ENCODE results near the gene NONO. TPM values are rescaled to one million over a fixed set of nuclear protein-coding genes. Genes with fewer than 3 reads are reported as not detected.

NONO gene
- polyA plus RNA-seq, 1 of the 3 experiments (the other 2 are of a cell fraction) = 288 TPM

DNA sequence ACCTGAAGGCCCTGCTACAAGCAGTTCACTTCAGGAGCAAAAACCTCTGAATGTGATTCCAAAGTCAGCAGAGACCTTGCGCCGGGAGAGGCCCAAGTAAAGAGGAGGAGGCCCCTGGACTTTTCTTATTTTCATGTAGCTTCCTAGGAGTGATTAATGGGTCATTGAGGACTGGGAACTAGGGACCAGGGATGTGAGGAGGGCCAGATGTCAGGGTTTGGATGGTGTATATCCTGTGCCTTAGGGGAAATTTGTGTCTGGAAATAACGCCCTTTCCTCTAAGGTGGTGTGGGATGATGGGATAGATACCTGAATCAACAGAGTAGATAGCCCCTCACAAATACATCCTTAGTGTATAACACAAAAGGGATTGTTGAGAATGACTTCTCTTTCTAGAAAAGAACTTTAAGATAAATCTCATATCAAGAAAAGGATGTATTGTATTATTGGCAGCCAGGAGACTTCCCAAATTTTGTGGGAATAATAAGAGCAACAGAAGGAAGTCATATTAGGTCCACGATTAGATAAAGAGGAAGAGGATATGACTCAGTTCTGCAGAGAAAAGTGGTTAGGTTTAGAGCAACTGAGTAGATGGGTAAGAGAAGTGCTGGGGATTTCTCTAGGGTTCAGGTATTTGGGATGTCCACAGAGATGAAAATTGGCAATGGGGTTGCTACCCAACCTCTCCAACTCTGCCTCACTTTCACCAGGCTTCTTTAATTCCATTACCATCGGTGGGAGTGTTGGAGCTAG, 19.2 kb downstream of the NONO start:
- Histone ChIP-seq H3K9ac (no peak overlapping the region), H3K9me3 (no peaks in the 10 kb centered on the region), H3K36me3 (replicated peaks in 1 of 2; ENCODE audit: control insufficient read depth in 1 of 2, insufficient read depth in 2 of 2, low read length in 1 of 2) (peaks cover 34 to 36% of the 10 kb centered on the region in 2 experiments), H3K27ac (ENCODE audit: low read depth in 2 of 2, low read length in 1 of 2) (peak overlapping the region in 1 of 2 experiments; percentile 29; a peak in 1 of 4 replicates), H3F3A (replicated peaks; ENCODE audit: insufficient read depth) (peaks cover 47% of the 10 kb centered on the region), H3K27me3 (ENCODE audit: insufficient read depth) (no peaks in the 10 kb centered on the region), H3K4me1 (ENCODE audit: control insufficient read depth in 1 of 2, insufficient read depth in 2 of 2, low read depth in 1 of 2, low read length in 1 of 2) (no peaks in the 10 kb centered on the region), H3K79me2 (ENCODE audit: insufficient read depth) (no peaks in the 10 kb centered on the region), H3K4me3 (ENCODE audit: low read depth in 2 of 2, low read length in 1 of 2) (no peak overlapping the region), H2AFZ (ENCODE audit: low read depth) (no peak overlapping the region), H3K9me2 (no peaks in the 10 kb centered on the region), H4K20me1 (ENCODE audit: insufficient read depth) (0 out of 2 replicates have a peak, but pooled peaks cover 6% of the 10 kb centered on the region), H3K4me2 (no peak overlapping the region; the same call in 1 of the 2 replicates)
- ChIA-PET CTCF (no interaction called here), POLR2A (interaction anchor here (0.6 to 0.8 kb wide), 2 partner anchors 9 to 154 kb away, joined by 3 read pairs; no protein-coding TSS in a partner anchor)
- 71% methylated on average over 5 of the region's 5 CpGs for whole genome bisulfite sequencing (ENCODE audit: low lambda C conversion rate)
- DNase-seq = no peak
- TF ChIP-seq, protein P1, sequence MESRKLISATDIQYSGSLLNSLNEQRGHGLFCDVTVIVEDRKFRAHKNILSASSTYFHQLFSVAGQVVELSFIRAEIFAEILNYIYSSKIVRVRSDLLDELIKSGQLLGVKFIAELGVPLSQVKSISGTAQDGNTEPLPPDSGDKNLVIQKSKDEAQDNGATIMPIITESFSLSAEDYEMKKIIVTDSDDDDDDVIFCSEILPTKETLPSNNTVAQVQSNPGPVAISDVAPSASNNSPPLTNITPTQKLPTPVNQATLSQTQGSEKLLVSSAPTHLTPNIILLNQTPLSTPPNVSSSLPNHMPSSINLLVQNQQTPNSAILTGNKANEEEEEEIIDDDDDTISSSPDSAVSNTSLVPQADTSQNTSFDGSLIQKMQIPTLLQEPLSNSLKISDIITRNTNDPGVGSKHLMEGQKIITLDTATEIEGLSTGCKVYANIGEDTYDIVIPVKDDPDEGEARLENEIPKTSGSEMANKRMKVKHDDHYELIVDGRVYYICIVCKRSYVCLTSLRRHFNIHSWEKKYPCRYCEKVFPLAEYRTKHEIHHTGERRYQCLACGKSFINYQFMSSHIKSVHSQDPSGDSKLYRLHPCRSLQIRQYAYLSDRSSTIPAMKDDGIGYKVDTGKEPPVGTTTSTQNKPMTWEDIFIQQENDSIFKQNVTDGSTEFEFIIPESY (IDR thresholded peaks at IDR 0.05; ENCODE audit: borderline replicate concordance, low read depth) = no peak
- TF ChIP-seq GATA2 (CRISPR knock-in tag; IDR thresholded peaks at IDR 0.05) = no peak
- no peak for TF ChIP-seq TCF12 (IDR thresholded peaks at IDR 0.05)
- no peak for TF ChIP-seq NFIC (IDR thresholded peaks at IDR 0.05; ENCODE audit: borderline replicate concordance)
- TF ChIP-seq MAX (IDR thresholded peaks at IDR 0.05; ENCODE audit: low read depth) = no peak
- TF ChIP-seq ELF1 (IDR thresholded peaks at IDR 0.05) = no peak
- no peak for TF ChIP-seq JUND (IDR thresholded peaks at IDR 0.05)
- no peak for TF ChIP-seq SIN3A (IDR thresholded peaks at IDR 0.05; ENCODE audit: borderline replicate concordance, low read depth, low read length)
- TF ChIP-seq TEAD4 (IDR thresholded peaks at IDR 0.05; ENCODE audit: borderline replicate concordance, insufficient read depth) = no peak
- no peak for TF ChIP-seq USF2 (IDR thresholded peaks at IDR 0.05; ENCODE audit: borderline replicate concordance, low read depth, low read length)

DNA sequence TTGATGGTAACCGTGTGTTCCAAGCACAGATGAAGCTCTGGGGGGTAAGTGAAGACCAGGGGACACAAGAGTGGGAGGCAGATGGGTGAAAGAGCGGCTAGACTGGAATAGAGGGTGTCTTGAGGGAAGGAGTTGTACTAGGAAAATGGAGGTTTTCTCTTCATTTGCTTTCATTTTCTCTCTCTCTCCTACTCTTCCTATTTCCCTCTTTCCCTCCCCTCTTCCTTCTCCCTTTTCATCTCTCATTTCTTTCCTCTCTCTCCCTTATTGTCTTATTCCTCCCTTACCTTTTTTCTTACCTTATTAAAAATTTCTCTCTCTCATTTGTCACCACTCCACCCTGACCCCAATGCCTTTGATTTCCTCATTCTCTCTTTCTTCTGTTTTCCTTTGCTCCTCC, 21.1 kb downstream of the NONO start:
- Histone ChIP-seq H3K9ac (no peak overlapping the region), H3K9me3 (no peaks in the 10 kb centered on the region), H3K4me2 (no peak overlapping the region), H3K9me2 (no peaks in the 10 kb centered on the region), H3K79me2 (ENCODE audit: insufficient read depth) (no peaks in the 10 kb centered on the region), H2AFZ (ENCODE audit: low read depth) (no peak overlapping the region), H3K4me1 (ENCODE audit: control insufficient read depth in 1 of 2, insufficient read depth in 2 of 2, low read depth in 1 of 2, low read length in 1 of 2) (no peaks in the 10 kb centered on the region), H3K36me3 (replicated peaks in 1 of 2; ENCODE audit: control insufficient read depth in 1 of 2, insufficient read depth in 2 of 2, low read length in 1 of 2) (peaks cover 15 to 20% of the 10 kb centered on the region in 2 experiments), H4K20me1 (ENCODE audit: insufficient read depth) (no peaks in the 10 kb centered on the region), H3K27me3 (ENCODE audit: insufficient read depth) (no peaks in the 10 kb centered on the region), H3F3A (replicated peaks; ENCODE audit: insufficient read depth) (peaks cover 35% of the 10 kb centered on the region), H3K4me3 (ENCODE audit: low read depth in 2 of 2, low read length in 1 of 2) (no peak overlapping the region), H3K27ac (ENCODE audit: low read depth in 2 of 2, low read length in 1 of 2) (no peak overlapping the region)
- no peak for DNase-seq
- POLR2A ChIA-PET = no interaction called here
- CTCF ChIA-PET = no interaction called here
- 95% methylated on average over 2 of the region's 2 CpGs for WGBS (ENCODE audit: low lambda C conversion rate)
- TF ChIP-seq SMC3 (IDR thresholded peaks at IDR 0.05; ENCODE audit: low read depth, low read length) (no peak), POLR2AphosphoS5 (IDR thresholded peaks at IDR 0.05; ENCODE audit: low read depth, low read length) (no peak), MAX (IDR thresholded peaks at IDR 0.05; ENCODE audit: low read depth) (no peak), FOXM1 (IDR thresholded peaks at IDR 0.05; ENCODE audit: low read depth) (no peak), SIN3A (IDR thresholded peaks at IDR 0.05; ENCODE audit: borderline replicate concordance, low read depth, low read length) (no peak), MEF2A (IDR thresholded peaks at IDR 0.05; ENCODE audit: borderline replicate concordance, low read depth) (no peak), EP300 (IDR thresholded peaks at IDR 0.05; ENCODE audit: borderline replicate concordance in 1 of 2, low read depth in 1 of 2, low read length in 1 of 2) (no peak), FOSL2 (IDR thresholded peaks at IDR 0.05; ENCODE audit: borderline replicate concordance, low read depth) (no peak), EZH2phosphoT487 (IDR thresholded peaks at IDR 0.05; ENCODE audit: borderline replicate concordance, low read depth) (no peak), GATA2 (CRISPR knock-in tag; IDR thresholded peaks at IDR 0.05) (no peak), RAD21 (IDR thresholded peaks at IDR 0.05; ENCODE audit: low read length) (no peak), YY1 (IDR thresholded peaks at IDR 0.05; ENCODE audit: low read depth) (no peak), RCOR1 (IDR thresholded peaks at IDR 0.05; ENCODE audit: low read length) (no peak)
- TF ChIP-seq, protein P2, sequence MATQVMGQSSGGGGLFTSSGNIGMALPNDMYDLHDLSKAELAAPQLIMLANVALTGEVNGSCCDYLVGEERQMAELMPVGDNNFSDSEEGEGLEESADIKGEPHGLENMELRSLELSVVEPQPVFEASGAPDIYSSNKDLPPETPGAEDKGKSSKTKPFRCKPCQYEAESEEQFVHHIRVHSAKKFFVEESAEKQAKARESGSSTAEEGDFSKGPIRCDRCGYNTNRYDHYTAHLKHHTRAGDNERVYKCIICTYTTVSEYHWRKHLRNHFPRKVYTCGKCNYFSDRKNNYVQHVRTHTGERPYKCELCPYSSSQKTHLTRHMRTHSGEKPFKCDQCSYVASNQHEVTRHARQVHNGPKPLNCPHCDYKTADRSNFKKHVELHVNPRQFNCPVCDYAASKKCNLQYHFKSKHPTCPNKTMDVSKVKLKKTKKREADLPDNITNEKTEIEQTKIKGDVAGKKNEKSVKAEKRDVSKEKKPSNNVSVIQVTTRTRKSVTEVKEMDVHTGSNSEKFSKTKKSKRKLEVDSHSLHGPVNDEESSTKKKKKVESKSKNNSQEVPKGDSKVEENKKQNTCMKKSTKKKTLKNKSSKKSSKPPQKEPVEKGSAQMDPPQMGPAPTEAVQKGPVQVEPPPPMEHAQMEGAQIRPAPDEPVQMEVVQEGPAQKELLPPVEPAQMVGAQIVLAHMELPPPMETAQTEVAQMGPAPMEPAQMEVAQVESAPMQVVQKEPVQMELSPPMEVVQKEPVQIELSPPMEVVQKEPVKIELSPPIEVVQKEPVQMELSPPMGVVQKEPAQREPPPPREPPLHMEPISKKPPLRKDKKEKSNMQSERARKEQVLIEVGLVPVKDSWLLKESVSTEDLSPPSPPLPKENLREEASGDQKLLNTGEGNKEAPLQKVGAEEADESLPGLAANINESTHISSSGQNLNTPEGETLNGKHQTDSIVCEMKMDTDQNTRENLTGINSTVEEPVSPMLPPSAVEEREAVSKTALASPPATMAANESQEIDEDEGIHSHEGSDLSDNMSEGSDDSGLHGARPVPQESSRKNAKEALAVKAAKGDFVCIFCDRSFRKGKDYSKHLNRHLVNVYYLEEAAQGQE (IDR thresholded peaks at IDR 0.05; ENCODE audit: low read depth, low read length) = no peak

Measured in SK-N-SH (cell line).